ENCODE measurements around the gene LETMD1. TPM values are rescaled to one million over a fixed set of nuclear protein-coding genes. Genes with fewer than 3 reads are reported as not detected.

LETMD1 gene
- total RNA-seq, 1 donor from 2014 or later: 19.3 TPM

Other genes with a start within 250 kb of the LETMD1 start
- gene TMPRSS12, start 205.4 kb upstream of the LETMD1 start, total RNA-seq: not detected
- gene HIGD1C, start 95.8 kb upstream of the LETMD1 start, total RNA-seq: not detected
- 22.9 TPM for gene SLC11A2, start 21.9 kb upstream of the LETMD1 start, total RNA-seq
- 18.8 TPM for gene CSRNP2, start 35.3 kb downstream of the LETMD1 start, total RNA-seq
- 24.2 TPM for gene TFCP2, start 124.8 kb downstream of the LETMD1 start, total RNA-seq
- 9.9 TPM for gene POU6F1, start 169.7 kb downstream of the LETMD1 start, total RNA-seq
- 146 TPM for gene DAZAP2, start 190.5 kb downstream of the LETMD1 start, total RNA-seq
- gene SMAGP, start 222.1 kb downstream of the LETMD1 start, total RNA-seq: 3.4 TPM